Thyroid gland (tissue), 4 donors: ENCODE data around the gene C1orf35. TPM values are rescaled to one million over a fixed set of nuclear protein-coding genes. Genes with fewer than 3 reads are reported as not detected.

Source experiments
- DNase-seq, 2 donors: peaks; one replicate each; pipeline ENCODE4 v3.0.0-alpha.2; 2019
- H3K27ac ChIP-seq, 3 donors: fragments of 200-600 bp; sonication (generic); 1 replicate in 2 of 3; 2 replicates in 1 of 3; pipeline ENCODE4 v1.5.1; 2016 to 2019; ENCODE audit warnings: mild to moderate bottlenecking in 1 of 3, moderate library complexity in 1 of 3
- H3K27me3 ChIP-seq: fragments of 200-600 bp; sonication (generic); one replicate; pipeline ENCODE4 v1.5.1; 2019
- H3K36me3 ChIP-seq, 2 donors: fragments of 200-600 bp; sonication (generic); one replicate each; pipeline ENCODE4 v1.5.1; 2016 to 2019
- H3K4me1 ChIP-seq, 2 donors: fragments of 200-600 bp; sonication (generic); one replicate each; pipeline ENCODE4 v1.5.1; 2017 to 2019
- H3K4me3 ChIP-seq, 3 donors: fragments of 200-600 bp; sonication (generic); replicated peaks in 1 of 3; 1 replicate in 2 of 3; 2 replicates in 1 of 3; pipeline ENCODE4 v1.5.1; 2016; ENCODE audit warnings: mild to moderate bottlenecking in 1 of 3
- H3K9me3 ChIP-seq: fragments of 200-600 bp; sonication (generic); one replicate; pipeline ENCODE4 v1.5.1; 2017
- CTCF ChIP-seq, 6 experiments: fragments of 200-600 bp in 3 of 6; fragments of 450-650 bp in 3 of 6; sonication (generic) in 3 of 6; IDR thresholded peaks; one replicate each; pipeline ENCODE4 v1.5.1; 2016 to 2019; ENCODE audit warnings: antibody characterized with exemption in 6 of 6, mild to moderate bottlenecking in 2 of 6, inconsistent platforms in 1 of 6, moderate library complexity in 1 of 6
- POLR2A ChIP-seq, 2 donors: fragments of 450-650 bp; IDR thresholded peaks; one replicate each; pipeline ENCODE4 v1.6.1; 2017; ENCODE audit warnings: antibody characterized with exemption in 2 of 2, mild to moderate bottlenecking in 2 of 2, moderate library complexity in 1 of 2
- WGBS, 2 donors: methylation state at CpG; one replicate each; pipeline ENCODE4 v1.1.5; 2017; 5-methylcytosine and 5-hydroxymethylcytosine counted together
- intact Hi-C: fragments of 100-400 bp; cut with DNase I; formaldehyde crosslinking; loops from one replicate; pipeline ENCODE4 v1.15.1; 2023
- total RNA-seq, 4 donors: library from RNA; depleted of rRNA; stranded (reverse); fragments of >200 nt; gene quantifications; one replicate each; pipeline ENCODE4 v1.2.3, GENCODE V29; 2016

The C1orf35 gene
- total RNA-seq, 4 donors from 2014 or later: 8.3 to 26.5 (median 13.6) TPM

GRCh38 chr1:228072658-228073043 is 30.5 kb downstream of the C1orf35 start:
- 71 to 76% methylated on average over 4 to 5 of the region's 5 CpGs for WGBS, 2 donors
- intact Hi-C loops: no loop called here
- no peak for TF ChIP-seq POLR2A (IDR thresholded peaks at IDR 0.05)
- TF ChIP-seq CTCF (IDR thresholded peaks at IDR 0.05): no peak
- DNase-seq: no peak
- Histone ChIP-seq H3K27ac (no peak overlapping the region), H3K27me3 (no peaks in the 10 kb centered on the region), H3K4me1 (peaks cover 0 to 3% of the 10 kb centered on the region in 2 donors), H3K9me3 (no peaks in the 10 kb centered on the region), H3K36me3 (no peaks in the 10 kb centered on the region), H3K4me3 (no peak overlapping the region)

- DNase-seq: no peak
- TF ChIP-seq POLR2A (IDR thresholded peaks at IDR 0.05): no peak
- no peak for TF ChIP-seq CTCF (IDR thresholded peaks at IDR 0.05)
- no peak overlapping the region for H3K4me3 ChIP-seq
- intact Hi-C loops: no loop called here
- no peaks in the 10 kb centered on the region for H3K27me3 ChIP-seq
- H3K9me3 ChIP-seq: no peaks in the 10 kb centered on the region
- no peak overlapping the region for H3K27ac ChIP-seq
- WGBS, 2 donors: 55 to 56% methylated on average over 6 to 7 of the region's 7 CpGs
- H3K36me3 ChIP-seq: no peaks in the 10 kb centered on the region
- peaks cover 0 to 3% of the 10 kb centered on the region in 2 donors for H3K4me1 ChIP-seq
Measured at GRCh38 chr1:228071839-228072657, 31.1 kb downstream of the C1orf35 start.

DNA sequence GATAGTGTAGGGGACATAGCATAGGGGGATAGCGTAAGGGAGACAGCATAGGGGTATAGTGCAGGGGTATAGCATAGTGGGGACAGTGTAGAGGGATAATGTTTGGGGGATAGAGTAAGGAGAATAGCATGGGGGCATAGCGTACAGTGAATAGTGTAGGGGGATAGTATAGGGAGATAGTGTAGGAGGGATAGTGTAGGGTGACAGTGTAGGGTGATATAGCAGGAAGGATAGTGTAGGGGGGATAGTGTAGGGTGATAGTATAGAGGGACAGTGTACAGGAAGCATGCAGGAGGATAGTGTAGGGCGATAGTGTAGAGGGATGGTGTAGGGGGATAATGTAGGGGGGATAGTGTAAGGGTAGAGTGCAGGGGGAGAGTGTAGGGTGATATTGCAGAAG is 32.3 kb downstream of the C1orf35 start:
- no peak overlapping the region for H3K4me3 ChIP-seq
- no peak overlapping the region for H3K27ac ChIP-seq
- H3K27me3 ChIP-seq: no peaks in the 10 kb centered on the region
- TF ChIP-seq POLR2A (IDR thresholded peaks at IDR 0.05) (no peak), CTCF (IDR thresholded peaks at IDR 0.05) (no peak)
- no peaks in the 10 kb centered on the region for H3K9me3 ChIP-seq
- intact Hi-C loops: no loop called here
- no peak for DNase-seq
- peaks cover 0 to 3% of the 10 kb centered on the region in 2 donors for H3K4me1 ChIP-seq
- 48 to 65% methylated on average over 3 of the region's 3 CpGs for WGBS, 2 donors
- H3K36me3 ChIP-seq: no peaks in the 10 kb centered on the region

DNA sequence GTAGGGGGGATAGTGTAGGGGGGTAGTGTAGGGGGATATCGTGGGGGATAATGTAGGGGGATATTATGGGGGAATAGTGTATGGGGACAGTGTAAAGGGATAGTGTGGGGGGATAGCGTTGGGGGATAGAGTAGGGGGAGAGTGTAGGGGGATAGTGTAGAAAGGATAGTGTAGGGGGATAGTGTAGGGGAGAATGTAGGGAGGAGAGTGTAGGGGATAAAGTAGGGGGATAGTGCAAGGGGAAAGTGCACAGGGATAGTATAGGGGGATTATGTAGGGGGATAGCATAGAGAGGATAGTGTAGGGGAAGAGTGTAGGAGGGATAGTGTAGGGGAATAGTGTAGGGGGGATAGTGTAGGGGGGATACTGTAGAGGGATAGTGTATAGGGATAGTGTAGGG is 33.0 kb downstream of the C1orf35 start:
- TF ChIP-seq POLR2A (IDR thresholded peaks at IDR 0.05) (no peak), CTCF (IDR thresholded peaks at IDR 0.05) (no peak)
- WGBS, 2 donors: 55 to 60% methylated on average over 2 of the region's 2 CpGs
- no peak for DNase-seq
- Histone ChIP-seq H3K4me3 (no peak overlapping the region), H3K27ac (no peak overlapping the region), H3K4me1 (peaks cover 0 to 3% of the 10 kb centered on the region in 2 donors), H3K27me3 (no peaks in the 10 kb centered on the region), H3K36me3 (no peaks in the 10 kb centered on the region), H3K9me3 (no peaks in the 10 kb centered on the region)
- intact Hi-C loops: no loop called here

DNA sequence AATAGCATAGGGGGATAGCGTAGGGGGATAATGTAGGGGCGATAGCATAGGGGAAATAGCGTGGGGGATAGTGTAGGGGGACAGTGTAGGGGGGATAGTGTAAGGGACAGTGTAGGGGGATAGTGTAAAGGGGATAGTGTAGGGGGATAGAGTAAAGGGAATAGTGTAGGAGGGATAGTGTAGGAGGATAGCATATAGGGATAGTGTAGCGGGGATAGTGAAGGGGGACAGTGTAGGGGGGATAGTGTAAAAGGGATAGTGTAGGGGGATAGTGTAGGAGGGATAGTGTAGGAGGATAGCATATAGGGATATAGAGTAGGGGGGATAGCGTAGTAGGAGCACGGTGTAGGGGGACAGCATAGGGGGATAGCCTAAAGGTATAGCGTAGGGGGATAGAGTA is 34.8 kb downstream of the C1orf35 start:
- TF ChIP-seq POLR2A (IDR thresholded peaks at IDR 0.05): no peak
- TF ChIP-seq CTCF (IDR thresholded peaks at IDR 0.05): no peak
- Histone ChIP-seq H3K9me3 (no peaks in the 10 kb centered on the region), H3K27ac (no peak overlapping the region), H3K4me3 (no peak overlapping the region), H3K27me3 (no peaks in the 10 kb centered on the region), H3K36me3 (no peaks in the 10 kb centered on the region), H3K4me1 (no peaks in the 10 kb centered on the region)
- 62 to 73% methylated on average over 7 of the region's 7 CpGs for WGBS, 2 donors
- no peak for DNase-seq
- intact Hi-C loops: no loop called here
